Measurements from ENCODE around the gene LRCOL1. TPM values are rescaled to one million over a fixed set of nuclear protein-coding genes. Genes with fewer than 3 reads are reported as not detected.
A peak's percentile ranks its signal among the peaks of the same experiment; 100 is the strongest.

The LRCOL1 gene
- total RNA-seq, 1 experiment from 2014 or later: 0.24 TPM

GRCh38 chr12:132560614-132561426, 49.6 kb downstream of the LRCOL1 start (continued):
- TF ChIP-seq ARID4B (CRISPR knock-in tag; IDR thresholded peaks at IDR 0.05; ENCODE audit: borderline replicate concordance) (no peak), IRF2 (CRISPR knock-in tag; IDR thresholded peaks at IDR 0.05; ENCODE audit: borderline replicate concordance, low read depth) (0 out of 2 replicates have a peak, but pooled peaks have one; percentile 19), E2F1 (CRISPR knock-in tag; IDR thresholded peaks at IDR 0.05) (no peak), ZBTB21 (CRISPR knock-in tag; IDR thresholded peaks at IDR 0.05; ENCODE audit: borderline replicate concordance) (no peak), ZNF121 (CRISPR knock-in tag; IDR thresholded peaks at IDR 0.05) (no peak; the same call in none of the 2 replicates), CREB1 (CRISPR knock-in tag; IDR thresholded peaks at IDR 0.05) (no peak), ZNF512 (CRISPR knock-in tag; IDR thresholded peaks at IDR 0.05; ENCODE audit: borderline replicate concordance) (no peak), MAX (CRISPR knock-in tag; IDR thresholded peaks at IDR 0.05) (peak; percentile 61; the same call in 1 of the 2 replicates), STAT6 (CRISPR knock-in tag; conservative IDR thresholded peaks at IDR 0.05; ENCODE audit: low read depth) (no peak), ATF3 (CRISPR knock-in tag; conservative IDR thresholded peaks at IDR 0.05) (0 out of 2 replicates have a peak, but pooled peaks have one; percentile 18), OVOL2 (CRISPR knock-in tag; IDR thresholded peaks at IDR 0.05; ENCODE audit: borderline replicate concordance) (no peak), SP1 (CRISPR knock-in tag; conservative IDR thresholded peaks at IDR 0.05) (peak; percentile 58)
- TF ChIP-seq, protein P1, sequence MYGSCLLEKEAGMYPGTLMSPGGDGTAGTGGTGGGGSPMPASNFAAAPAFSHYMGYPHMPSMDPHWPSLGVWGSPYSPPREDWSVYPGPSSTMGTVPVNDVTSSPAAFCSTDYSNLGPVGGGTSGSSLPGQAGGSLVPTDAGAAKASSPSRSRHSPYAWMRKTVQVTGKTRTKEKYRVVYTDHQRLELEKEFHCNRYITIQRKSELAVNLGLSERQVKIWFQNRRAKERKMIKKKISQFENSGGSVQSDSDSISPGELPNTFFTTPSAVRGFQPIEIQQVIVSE (CRISPR knock-in tag; IDR thresholded peaks at IDR 0.05; ENCODE audit: borderline replicate concordance): no peak
- TF ChIP-seq, protein P2, sequence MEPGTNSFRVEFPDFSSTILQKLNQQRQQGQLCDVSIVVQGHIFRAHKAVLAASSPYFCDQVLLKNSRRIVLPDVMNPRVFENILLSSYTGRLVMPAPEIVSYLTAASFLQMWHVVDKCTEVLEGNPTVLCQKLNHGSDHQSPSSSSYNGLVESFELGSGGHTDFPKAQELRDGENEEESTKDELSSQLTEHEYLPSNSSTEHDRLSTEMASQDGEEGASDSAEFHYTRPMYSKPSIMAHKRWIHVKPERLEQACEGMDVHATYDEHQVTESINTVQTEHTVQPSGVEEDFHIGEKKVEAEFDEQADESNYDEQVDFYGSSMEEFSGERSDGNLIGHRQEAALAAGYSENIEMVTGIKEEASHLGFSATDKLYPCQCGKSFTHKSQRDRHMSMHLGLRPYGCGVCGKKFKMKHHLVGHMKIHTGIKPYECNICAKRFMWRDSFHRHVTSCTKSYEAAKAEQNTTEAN (CRISPR knock-in tag; IDR thresholded peaks at IDR 0.05): 0 out of 2 replicates have a peak, but pooled peaks have one; percentile 62
- TF ChIP-seq, protein P3, sequence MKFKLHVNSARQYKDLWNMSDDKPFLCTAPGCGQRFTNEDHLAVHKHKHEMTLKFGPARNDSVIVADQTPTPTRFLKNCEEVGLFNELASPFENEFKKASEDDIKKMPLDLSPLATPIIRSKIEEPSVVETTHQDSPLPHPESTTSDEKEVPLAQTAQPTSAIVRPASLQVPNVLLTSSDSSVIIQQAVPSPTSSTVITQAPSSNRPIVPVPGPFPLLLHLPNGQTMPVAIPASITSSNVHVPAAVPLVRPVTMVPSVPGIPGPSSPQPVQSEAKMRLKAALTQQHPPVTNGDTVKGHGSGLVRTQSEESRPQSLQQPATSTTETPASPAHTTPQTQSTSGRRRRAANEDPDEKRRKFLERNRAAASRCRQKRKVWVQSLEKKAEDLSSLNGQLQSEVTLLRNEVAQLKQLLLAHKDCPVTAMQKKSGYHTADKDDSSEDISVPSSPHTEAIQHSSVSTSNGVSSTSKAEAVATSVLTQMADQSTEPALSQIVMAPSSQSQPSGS (CRISPR knock-in tag; IDR thresholded peaks at IDR 0.05; ENCODE audit: borderline replicate concordance, low read depth): no peak
